GM23248 (cell line): ENCODE results near the gene EGR1. TPM values are rescaled to one million over a fixed set of nuclear protein-coding genes. Genes with fewer than 3 reads are reported as not detected.

Experiments used
- DNase-seq: peaks from one replicate; pipeline ENCODE4 v3.0.0-alpha.2; 2015
- H2AFZ ChIP-seq: fragments of 200-600 bp; sonication (generic); 2 replicates; pipeline ENCODE4 v1.6.1; 2016; ENCODE audit warnings: antibody characterized with exemption
- H3F3A ChIP-seq: fragments of 200-600 bp; sonication (generic); 2 replicates; pipeline ENCODE4 v1.6.1; 2016; ENCODE audit warnings: mild to moderate bottlenecking, antibody characterized with exemption, mixed run types; ENCODE audit not compliant: insufficient read depth
- H3K27ac ChIP-seq: fragments of 200-600 bp; sonication (generic); 2 replicates; pipeline ENCODE4 v1.5.1; 2016; ENCODE audit warnings: mild to moderate bottlenecking
- H3K27me3 ChIP-seq: fragments of 200-600 bp; sonication (generic); replicated peaks from 2 replicates; pipeline ENCODE4 v1.6.1; 2016; ENCODE audit warnings: mild to moderate bottlenecking; ENCODE audit not compliant: insufficient read depth
- H3K36me3 ChIP-seq: fragments of 200-600 bp; sonication (generic); 2 replicates; pipeline ENCODE4 v1.6.1; 2016; ENCODE audit warnings: low read depth, mild to moderate bottlenecking
- H3K4me1 ChIP-seq: fragments of 200-600 bp; sonication (generic); 2 replicates; pipeline ENCODE4 v1.6.1; 2016; ENCODE audit warnings: mild to moderate bottlenecking; ENCODE audit not compliant: insufficient read depth
- H3K4me2 ChIP-seq: fragments of 200-600 bp; sonication (generic); one replicate; pipeline ENCODE4 v1.6.1; 2016; ENCODE audit warnings: mild to moderate bottlenecking; ENCODE audit not compliant: unreplicated experiment
- H3K4me3 ChIP-seq: fragments of 200-600 bp; sonication (generic); 2 replicates; pipeline ENCODE4 v1.5.1; 2016; ENCODE audit warnings: mild to moderate bottlenecking
- H3K79me2 ChIP-seq: fragments of 200-600 bp; sonication (generic); 2 replicates; pipeline ENCODE4 v1.6.1; 2016; ENCODE audit warnings: mild to moderate bottlenecking; ENCODE audit not compliant: insufficient read depth
- H3K9ac ChIP-seq: fragments of 200-600 bp; sonication (generic); 2 replicates; pipeline ENCODE4 v1.6.1; 2016; ENCODE audit warnings: mild to moderate bottlenecking
- H3K9me2 ChIP-seq: fragments of 200-600 bp; sonication (generic); 2 replicates; pipeline ENCODE4 v1.6.1; 2016; ENCODE audit warnings: mixed run types, mild to moderate bottlenecking, moderate library complexity; ENCODE audit not compliant: insufficient read depth
- H3K9me3 ChIP-seq: fragments of 200-600 bp; sonication (generic); one replicate; pipeline ENCODE4 v1.6.1; 2017; ENCODE audit warnings: low read depth
- H4K20me1 ChIP-seq: fragments of 200-600 bp; sonication (generic); 2 replicates; pipeline ENCODE4 v1.6.0; 2016; ENCODE audit not compliant: insufficient read depth
- EZH2 ChIP-seq: fragments of 200-600 bp; sonication (generic); IDR thresholded peaks from 2 replicates; pipeline ENCODE4 v1.6.1; 2018; ENCODE audit warnings: antibody characterized with exemption, mild to moderate bottlenecking; ENCODE audit not compliant: insufficient read depth, poor library complexity, severe bottlenecking
- EZH2phosphoT487 ChIP-seq: fragments of 200-600 bp; sonication (generic); IDR thresholded peaks from 2 replicates; pipeline ENCODE4 v1.6.1; 2018; ENCODE audit warnings: antibody characterized with exemption, moderate library complexity, mild to moderate bottlenecking, low read depth; ENCODE audit not compliant: insufficient read depth
- WGBS, 2 experiments: methylation state at CpG; one replicate each; pipeline ENCODE4 v1.1.6; 2015 to 2017; ENCODE audit warnings: low lambda C conversion rate in 2 of 2, low coverage in 1 of 2; ENCODE audit errors: missing lambda C conversion rate in 2 of 2; 5-methylcytosine and 5-hydroxymethylcytosine counted together
- in situ Hi-C: fragments of 300-500 bp; cut with MboI; formaldehyde crosslinking; loops from 2 replicates; pipeline ENCODE4 v1.15.0; 2020
- polyA plus RNA-seq: library from polyadenylated mRNA; unstranded; fragments of >200 nt; fragmentation: Nextera tagmentation; extraction: Ambion mirVana; gene quantifications from 2 replicates; pipeline ENCODE4 v1.2.1, GENCODE V29; 2016
- total RNA-seq: library from RNA; depleted of rRNA; stranded (reverse); fragments of >200 nt; shearing (Covaris generic); gene quantifications from 2 replicates; pipeline ENCODE4 v1.2.3, GENCODE V29; 2014

EGR1 gene
- total and polyA plus RNA-seq, 2 experiments from 2014 or later = 19.0 to 170 TPM

DNA sequence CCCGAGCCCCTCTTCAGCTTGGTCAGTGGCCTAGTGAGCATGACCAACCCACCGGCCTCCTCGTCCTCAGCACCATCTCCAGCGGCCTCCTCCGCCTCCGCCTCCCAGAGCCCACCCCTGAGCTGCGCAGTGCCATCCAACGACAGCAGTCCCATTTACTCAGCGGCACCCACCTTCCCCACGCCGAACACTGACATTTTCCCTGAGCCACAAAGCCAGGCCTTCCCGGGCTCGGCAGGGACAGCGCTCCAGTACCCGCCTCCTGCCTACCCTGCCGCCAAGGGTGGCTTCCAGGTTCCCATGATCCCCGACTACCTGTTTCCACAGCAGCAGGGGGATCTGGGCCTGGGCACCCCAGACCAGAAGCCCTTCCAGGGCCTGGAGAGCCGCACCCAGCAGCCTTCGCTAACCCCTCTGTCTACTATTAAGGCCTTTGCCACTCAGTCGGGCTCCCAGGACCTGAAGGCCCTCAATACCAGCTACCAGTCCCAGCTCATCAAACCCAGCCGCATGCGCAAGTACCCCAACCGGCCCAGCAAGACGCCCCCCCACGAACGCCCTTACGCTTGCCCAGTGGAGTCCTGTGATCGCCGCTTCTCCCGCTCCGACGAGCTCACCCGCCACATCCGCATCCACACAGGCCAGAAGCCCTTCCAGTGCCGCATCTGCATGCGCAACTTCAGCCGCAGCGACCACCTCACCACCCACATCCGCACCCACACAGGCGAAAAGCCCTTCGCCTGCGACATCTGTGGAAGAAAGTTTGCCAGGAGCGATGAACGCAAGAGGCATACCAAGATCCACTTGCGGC, 1.8 kb downstream of the EGR1 start:
- Histone ChIP-seq H3K27me3 (no peaks in the 10 kb centered on the region), H3K79me2 (peaks cover 37% of the 10 kb centered on the region), H3K4me1 (peaks cover 27% of the 10 kb centered on the region), H3K4me2 (peak overlapping the region; percentile 81), H4K20me1 (peaks cover 20% of the 10 kb centered on the region), H3K9ac (peak overlapping the region; percentile 90), H3K9me2 (no peaks in the 10 kb centered on the region), H3K36me3 (peaks cover 22% of the 10 kb centered on the region; the same call in 1 of the 2 replicates), H3K4me3 (peak overlapping the region; percentile 85), H3K9me3 (no peaks in the 10 kb centered on the region), H2AFZ (no peak overlapping the region), H3F3A (peaks cover 51% of the 10 kb centered on the region), H3K27ac (no peak overlapping the region; the same call in 1 of the 2 replicates)
- TF ChIP-seq EZH2 = no peak
- TF ChIP-seq EZH2phosphoT487 = no peak
- 92% methylated on average over 44 to 45 of the region's 45 CpGs for WGBS, 2 experiments
- in situ Hi-C loops = no loop called here
- DNase-seq = peak; percentile 34

DNA sequence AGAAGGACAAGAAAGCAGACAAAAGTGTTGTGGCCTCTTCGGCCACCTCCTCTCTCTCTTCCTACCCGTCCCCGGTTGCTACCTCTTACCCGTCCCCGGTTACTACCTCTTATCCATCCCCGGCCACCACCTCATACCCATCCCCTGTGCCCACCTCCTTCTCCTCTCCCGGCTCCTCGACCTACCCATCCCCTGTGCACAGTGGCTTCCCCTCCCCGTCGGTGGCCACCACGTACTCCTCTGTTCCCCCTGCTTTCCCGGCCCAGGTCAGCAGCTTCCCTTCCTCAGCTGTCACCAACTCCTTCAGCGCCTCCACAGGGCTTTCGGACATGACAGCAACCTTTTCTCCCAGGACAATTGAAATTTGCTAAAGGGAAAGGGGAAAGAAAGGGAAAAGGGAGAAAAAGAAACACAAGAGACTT, 2.4 kb downstream of the EGR1 start:
- 95 to 97% methylated on average over 11 to 14 of the region's 14 CpGs for WGBS, 2 experiments
- in situ Hi-C loops = no loop called here
- DNase-seq = no peak
- Histone ChIP-seq H3K27me3 (no peaks in the 10 kb centered on the region), H3K4me3 (peak overlapping the region; percentile 85), H3K27ac (no peak overlapping the region), H2AFZ (no peak overlapping the region), H3K4me1 (peaks cover 27% of the 10 kb centered on the region), H3K79me2 (peaks cover 37% of the 10 kb centered on the region), H3K36me3 (peaks cover 22% of the 10 kb centered on the region; the same call in 1 of the 2 replicates), H3K9ac (peak overlapping the region; percentile 90), H3K9me3 (no peaks in the 10 kb centered on the region), H3K9me2 (no peaks in the 10 kb centered on the region), H4K20me1 (peaks cover 20% of the 10 kb centered on the region), H3F3A (peaks cover 51% of the 10 kb centered on the region), H3K4me2 (peak overlapping the region; percentile 81)
- no peak for TF ChIP-seq EZH2
- no peak for TF ChIP-seq EZH2phosphoT487

- peaks cover 20% of the 10 kb centered on the region for H4K20me1 ChIP-seq
- peaks cover 51% of the 10 kb centered on the region for H3F3A ChIP-seq
- 85 to 91% methylated on average over 7 of the region's 7 CpGs for WGBS, 2 experiments
- H3K4me1 ChIP-seq = peaks cover 24% of the 10 kb centered on the region
- TF ChIP-seq EZH2phosphoT487 (no peak), EZH2 (no peak)
- no peak overlapping the region for H3K27ac ChIP-seq
- H3K4me3 ChIP-seq = peak overlapping the region; percentile 85
- H3K9me3 ChIP-seq = no peaks in the 10 kb centered on the region
- peaks cover 22% of the 10 kb centered on the region; the same call in 1 of the 2 replicates for H3K36me3 ChIP-seq
- DNase-seq = peak; percentile 31
- in situ Hi-C loops = no loop called here
- peak overlapping the region; percentile 90 for H3K9ac ChIP-seq
- no peak overlapping the region for H2AFZ ChIP-seq
- no peaks in the 10 kb centered on the region for H3K27me3 ChIP-seq
- no peaks in the 10 kb centered on the region for H3K9me2 ChIP-seq
- peak overlapping the region; percentile 81 for H3K4me2 ChIP-seq
- H3K79me2 ChIP-seq = peaks cover 37% of the 10 kb centered on the region
These were observed 3.1 kb downstream of the EGR1 start for GRCh38 chr5:138468133-138468965.

DNA sequence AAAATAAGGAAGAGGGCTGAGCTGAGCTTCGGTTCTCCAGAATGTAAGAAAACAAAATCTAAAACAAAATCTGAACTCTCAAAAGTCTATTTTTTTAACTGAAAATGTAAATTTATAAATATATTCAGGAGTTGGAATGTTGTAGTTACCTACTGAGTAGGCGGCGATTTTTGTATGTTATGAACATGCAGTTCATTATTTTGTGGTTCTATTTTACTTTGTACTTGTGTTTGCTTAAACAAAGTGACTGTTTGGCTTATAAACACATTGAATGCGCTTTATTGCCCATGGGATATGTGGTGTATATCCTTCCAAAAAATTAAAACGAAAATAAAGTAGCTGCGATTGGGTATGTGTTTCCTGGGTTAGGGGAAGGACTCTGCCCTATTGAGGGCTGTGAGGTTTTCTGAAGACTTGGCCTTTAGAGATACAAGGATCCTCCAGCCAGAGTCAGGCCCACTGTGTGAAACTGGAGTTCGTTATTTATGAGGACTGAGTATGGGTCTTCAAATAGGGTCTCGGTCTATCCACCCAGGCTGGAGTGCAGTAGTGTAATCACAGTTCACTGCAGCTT, 3.8 kb downstream of the EGR1 start:
- Histone ChIP-seq H3F3A (peaks cover 51% of the 10 kb centered on the region), H3K4me1 (peaks cover 21% of the 10 kb centered on the region), H3K27me3 (no peaks in the 10 kb centered on the region), H3K27ac (peak overlapping the region; percentile 9), H3K9me2 (no peaks in the 10 kb centered on the region), H3K4me2 (peak overlapping the region; percentile 81), H3K79me2 (peaks cover 37% of the 10 kb centered on the region), H3K36me3 (peaks cover 22% of the 10 kb centered on the region; the same call in 1 of the 2 replicates), H3K4me3 (peak overlapping the region; percentile 85), H2AFZ (no peak overlapping the region), H3K9ac (peak overlapping the region; percentile 90), H4K20me1 (peaks cover 20% of the 10 kb centered on the region), H3K9me3 (no peaks in the 10 kb centered on the region)
- peak; percentile 31 for DNase-seq
- in situ Hi-C loops = no loop called here
- WGBS, 2 experiments = 81 to 85% methylated on average over 8 of the region's 8 CpGs
- TF ChIP-seq EZH2phosphoT487 = no peak
- no peak for TF ChIP-seq EZH2
